HPDE6-E6E7 (cell line): ENCODE measurements around the gene WDR83.
"Not testable (repeated sequence)": the region's sequence is repeated elsewhere in the genome, so short reads cannot be mapped to it uniquely, and the experiment has no call there.

Experiments used
- DNase-seq: peaks from one replicate; pipeline ENCODE4 v3.0.0; 2011; ENCODE audit warnings: missing footprints; ENCODE audit errors: extremely low spot score

The WDR83 gene

GRCh38 chr19:12687496-12688196 lies 21.0 kb downstream of the WDR83 start, which contains the start of gene GNG14:
GNG14 (plus strand) TSS chr19:12687998; CDS start chr19:12688049, 51 bp downstream.
- no peak for DNase-seq

GRCh38 chr19:12689012-12689411 lies 22.4 kb downstream of the WDR83 start:
- DNase-seq = no peak

GRCh38 chr19:12689581-12690216 lies 23.1 kb downstream of the WDR83 start:
- no peak for DNase-seq

- no peak for DNase-seq
These were observed 26.4 kb downstream of the WDR83 start for GRCh38 chr19:12692960-12693359.

- DNase-seq = no peak
These were observed 28.0 kb downstream of the WDR83 start for GRCh38 chr19:12694641-12695040.

- DNase-seq = no peak
These were observed 28.5 kb downstream of the WDR83 start for GRCh38 chr19:12695096-12695495.

- DNase-seq = no peak
These were observed 28.9 kb downstream of the WDR83 start for GRCh38 chr19:12695514-12695913.

GRCh38 chr19:12695997-12696365 lies 29.4 kb downstream of the WDR83 start:
- DNase-seq = no peak

- DNase-seq = peak; percentile 93
These were observed 30.0 kb downstream of the WDR83 start, which contains the start of gene FBXW9 for GRCh38 chr19:12696366-12697335. FBXW9 (minus strand) TSS chr19:12696631; CDS start chr19:12696581, 50 bp downstream.

- DNase-seq = not testable (repeated sequence)
These were observed 30.8 kb downstream of the WDR83 start for GRCh38 chr19:12697425-12697824.

GRCh38 chr19:12698138-12698537 lies 31.5 kb downstream of the WDR83 start:
- no peak for DNase-seq

- DNase-seq = no peak
These were observed 35.1 kb downstream of the WDR83 start for GRCh38 chr19:12701596-12702282.

- DNase-seq = no peak
These were observed 36.4 kb downstream of the WDR83 start for GRCh38 chr19:12703046-12703445.

GRCh38 chr19:12705169-12705568 lies 38.6 kb downstream of the WDR83 start:
- DNase-seq = no peak

GRCh38 chr19:12705654-12706331 lies 39.2 kb downstream of the WDR83 start:
- no peak for DNase-seq

- no peak for DNase-seq
These were observed 39.7 kb downstream of the WDR83 start for GRCh38 chr19:12706332-12706718.

- no peak for DNase-seq
These were observed 42.0 kb downstream of the WDR83 start for GRCh38 chr19:12708641-12709040.

- no peak for DNase-seq
These were observed 44.6 kb downstream of the WDR83 start for GRCh38 chr19:12711187-12711586.

- not testable (repeated sequence) for DNase-seq
These were observed 45.5 kb downstream of the WDR83 start for GRCh38 chr19:12712077-12712476.

- not testable (repeated sequence) for DNase-seq
These were observed 46.7 kb downstream of the WDR83 start for GRCh38 chr19:12713304-12713703.

GRCh38 chr19:12715102-12715501 lies 48.5 kb downstream of the WDR83 start:
- DNase-seq = no peak
